ENCODE measurements around the gene AKAP13. TPM values are rescaled to one million over a fixed set of nuclear protein-coding genes. Genes with fewer than 3 reads are reported as not detected.
"Not testable (repeated sequence)": the region's sequence is repeated elsewhere in the genome, so short reads cannot be mapped to it uniquely, and the experiment has no call there.

Gene AKAP13
- polyA plus RNA-seq, 1 experiment = 15.5 TPM

DNA sequence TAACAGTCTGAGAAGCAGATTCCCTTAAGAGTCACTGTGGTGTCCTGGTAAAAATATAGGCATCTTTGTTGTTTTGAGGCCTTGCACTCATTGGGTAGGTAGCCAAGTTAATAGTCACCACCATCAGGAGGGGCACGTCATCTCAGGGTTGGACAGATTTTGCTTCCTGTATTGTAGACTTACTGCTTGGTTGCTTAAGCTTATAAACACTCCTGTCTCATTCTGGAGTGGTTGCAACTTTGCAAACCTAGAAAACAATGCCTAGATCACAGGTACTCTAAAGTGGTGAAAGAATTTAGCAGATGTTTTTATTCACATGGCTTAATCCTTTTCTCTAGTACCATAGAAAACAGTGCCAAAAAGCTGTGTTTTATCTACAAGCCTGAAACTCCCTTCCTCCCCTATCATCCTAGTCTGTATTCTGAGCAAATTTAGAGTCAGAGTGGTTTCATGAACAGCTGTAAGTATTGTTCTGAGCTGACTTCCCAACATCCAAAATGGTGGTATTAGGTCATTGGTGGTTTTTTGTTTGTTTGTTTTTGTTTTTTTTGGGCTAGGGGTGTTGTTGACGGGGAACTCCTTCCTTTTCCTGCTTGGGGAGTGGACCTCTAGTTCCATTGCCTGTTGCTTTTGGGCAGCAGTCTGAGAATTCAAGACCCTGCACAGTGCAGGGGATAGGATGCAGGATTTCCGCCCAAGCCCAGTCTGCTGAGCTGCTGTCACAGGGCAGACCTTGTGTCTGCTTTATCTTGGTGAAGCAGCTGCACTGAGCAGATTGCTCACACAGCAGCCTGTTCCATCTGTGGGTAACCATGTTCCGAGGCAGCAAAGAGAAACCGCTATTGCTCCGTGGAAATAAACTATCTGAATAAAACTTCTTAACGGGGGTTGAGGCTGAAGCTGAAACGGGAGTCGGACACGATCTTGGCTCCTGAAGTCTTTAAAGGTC is 202.0 kb downstream of the AKAP13 start:
- DNase-seq (ENCODE audit: low read depth, low spot score) = no peak
- ChIA-PET POLR2A (interaction anchor here (0.6 to 0.7 kb wide), 2 partner anchors 15 to 201 kb away, joined by 3 read pairs; no protein-coding TSS in a partner anchor), CTCF (interaction anchor here (0.7 kb wide), 1 partner anchor 77 kb away, joined by 4 read pairs; no protein-coding TSS in a partner anchor)
- TF ChIP-seq, protein P1, sequence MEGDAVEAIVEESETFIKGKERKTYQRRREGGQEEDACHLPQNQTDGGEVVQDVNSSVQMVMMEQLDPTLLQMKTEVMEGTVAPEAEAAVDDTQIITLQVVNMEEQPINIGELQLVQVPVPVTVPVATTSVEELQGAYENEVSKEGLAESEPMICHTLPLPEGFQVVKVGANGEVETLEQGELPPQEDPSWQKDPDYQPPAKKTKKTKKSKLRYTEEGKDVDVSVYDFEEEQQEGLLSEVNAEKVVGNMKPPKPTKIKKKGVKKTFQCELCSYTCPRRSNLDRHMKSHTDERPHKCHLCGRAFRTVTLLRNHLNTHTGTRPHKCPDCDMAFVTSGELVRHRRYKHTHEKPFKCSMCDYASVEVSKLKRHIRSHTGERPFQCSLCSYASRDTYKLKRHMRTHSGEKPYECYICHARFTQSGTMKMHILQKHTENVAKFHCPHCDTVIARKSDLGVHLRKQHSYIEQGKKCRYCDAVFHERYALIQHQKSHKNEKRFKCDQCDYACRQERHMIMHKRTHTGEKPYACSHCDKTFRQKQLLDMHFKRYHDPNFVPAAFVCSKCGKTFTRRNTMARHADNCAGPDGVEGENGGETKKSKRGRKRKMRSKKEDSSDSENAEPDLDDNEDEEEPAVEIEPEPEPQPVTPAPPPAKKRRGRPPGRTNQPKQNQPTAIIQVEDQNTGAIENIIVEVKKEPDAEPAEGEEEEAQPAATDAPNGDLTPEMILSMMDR (IDR thresholded peaks at IDR 0.05; ENCODE audit: low read depth, low read length) = no peak
- no peak overlapping the region for H3K27ac ChIP-seq (ENCODE audit: low read depth, low read length)
- H3K27me3 ChIP-seq (ENCODE audit: control insufficient read depth, insufficient read depth, low read length) = no peaks in the 10 kb centered on the region
- H3K4me3 ChIP-seq (ENCODE audit: low read depth, low read length) = no peak overlapping the region
- H3K9me3 ChIP-seq (ENCODE audit: control insufficient read depth, insufficient read depth, low read length) = no peaks in the 10 kb centered on the region

DNA sequence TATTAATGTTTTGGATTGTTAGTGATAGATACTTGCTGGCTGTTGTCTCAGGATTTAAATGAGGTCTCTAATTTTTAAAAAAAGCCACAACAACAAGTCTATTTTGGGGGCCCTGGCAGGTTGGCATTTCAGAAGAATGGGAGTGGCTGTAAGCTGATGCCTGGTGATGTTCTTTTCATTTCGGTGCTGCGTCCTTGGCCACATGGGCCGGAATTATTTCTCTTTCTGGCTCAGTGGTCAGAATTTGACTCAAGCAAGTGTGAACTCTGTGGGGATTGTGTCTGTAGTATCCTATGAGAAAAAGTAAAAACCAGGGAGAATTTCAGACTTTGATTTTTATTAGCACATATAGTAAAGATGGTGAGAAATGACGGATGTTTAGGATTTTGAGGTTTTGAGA is 203.0 kb downstream of the AKAP13 start:
- ChIA-PET POLR2A (no interaction called here), CTCF (no interaction called here)
- Histone ChIP-seq H3K4me3 (ENCODE audit: low read depth, low read length) (no peak overlapping the region), H3K9me3 (ENCODE audit: control insufficient read depth, insufficient read depth, low read length) (no peaks in the 10 kb centered on the region), H3K27me3 (ENCODE audit: control insufficient read depth, insufficient read depth, low read length) (no peaks in the 10 kb centered on the region), H3K27ac (ENCODE audit: low read depth, low read length) (no peak overlapping the region)
- no peak for DNase-seq (ENCODE audit: low read depth, low spot score)
- TF ChIP-seq, protein P1 (IDR thresholded peaks at IDR 0.05; ENCODE audit: low read depth, low read length) = no peak

DNA sequence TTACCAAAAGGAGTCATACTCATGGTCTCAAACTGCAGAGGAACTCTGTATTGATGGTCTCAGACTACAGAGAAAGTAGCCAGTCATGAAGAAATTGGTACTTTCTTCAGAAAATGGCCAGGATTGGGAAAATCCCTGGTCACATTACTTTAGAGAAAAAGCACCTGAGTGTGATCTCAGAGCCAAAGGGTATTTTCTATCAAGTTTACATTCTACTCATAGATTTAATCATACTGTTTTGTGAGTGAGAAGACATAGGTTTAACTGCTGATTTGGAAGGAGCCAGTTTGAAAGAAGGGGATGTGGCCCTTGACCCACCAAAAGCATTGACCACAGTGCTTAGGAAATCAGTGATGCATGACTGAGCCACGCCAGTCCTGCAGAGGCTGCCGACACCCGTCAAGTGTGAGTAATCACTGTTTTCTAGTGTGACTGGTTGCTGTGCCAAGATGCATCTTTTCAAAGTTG is 203.6 kb downstream of the AKAP13 start:
- no peak overlapping the region for H3K27ac ChIP-seq (ENCODE audit: low read depth, low read length)
- no peaks in the 10 kb centered on the region for H3K27me3 ChIP-seq (ENCODE audit: control insufficient read depth, insufficient read depth, low read length)
- ChIA-PET POLR2A (no interaction called here), CTCF (no interaction called here)
- DNase-seq (ENCODE audit: low read depth, low spot score) = no peak
- H3K4me3 ChIP-seq (ENCODE audit: low read depth, low read length) = no peak overlapping the region
- H3K9me3 ChIP-seq (ENCODE audit: control insufficient read depth, insufficient read depth, low read length) = no peaks in the 10 kb centered on the region
- TF ChIP-seq, protein P1 (IDR thresholded peaks at IDR 0.05; ENCODE audit: low read depth, low read length) = no peak

DNA sequence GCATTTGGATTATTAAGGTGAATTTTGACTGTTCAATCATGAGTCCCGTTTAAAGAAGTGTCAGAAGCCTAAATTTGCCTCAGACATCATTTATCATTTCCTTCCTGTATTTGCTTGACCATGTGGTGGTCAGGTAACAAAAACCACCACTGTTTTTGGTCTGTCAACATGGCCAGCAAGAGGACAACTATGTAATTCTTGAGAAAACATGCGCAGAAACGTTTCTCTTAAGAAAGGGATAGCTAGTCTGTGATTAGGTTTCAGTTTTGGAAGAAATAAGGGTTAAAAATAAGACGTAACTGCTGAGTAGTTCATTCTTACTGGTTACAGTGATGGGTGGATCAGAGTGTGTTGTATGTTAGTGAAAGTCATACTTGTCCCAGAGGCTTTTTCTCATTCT is 204.5 kb downstream of the AKAP13 start:
- TF ChIP-seq, protein P1 (IDR thresholded peaks at IDR 0.05; ENCODE audit: low read depth, low read length) = no peak
- no peak for DNase-seq (ENCODE audit: low read depth, low spot score)
- POLR2A ChIA-PET = no interaction called here
- CTCF ChIA-PET = no interaction called here
- Histone ChIP-seq H3K27ac (ENCODE audit: low read depth, low read length) (no peak overlapping the region), H3K27me3 (ENCODE audit: control insufficient read depth, insufficient read depth, low read length) (no peaks in the 10 kb centered on the region), H3K4me3 (ENCODE audit: low read depth, low read length) (no peak overlapping the region), H3K9me3 (ENCODE audit: control insufficient read depth, insufficient read depth, low read length) (no peaks in the 10 kb centered on the region)

DNA sequence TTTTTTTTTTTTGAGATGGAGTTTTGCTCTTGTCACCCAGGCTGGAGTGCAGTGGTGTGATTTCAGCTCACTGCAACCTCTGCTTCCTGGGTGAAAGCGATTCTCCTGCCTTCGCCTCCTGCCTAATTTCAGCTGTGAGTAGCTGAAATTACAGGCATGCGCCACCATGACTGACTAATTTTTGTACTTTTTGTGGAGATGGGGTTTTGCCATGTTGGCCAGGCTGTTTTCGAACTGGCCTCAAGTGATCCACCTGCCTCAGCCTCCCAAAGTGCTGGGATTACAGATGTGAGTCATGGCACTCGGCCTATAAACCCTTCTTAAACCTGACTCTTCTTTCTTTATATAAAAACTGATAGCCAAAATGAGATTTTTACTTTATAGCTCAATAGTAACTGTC is 205.8 kb downstream of the AKAP13 start:
- DNase-seq (ENCODE audit: low read depth, low spot score); H3K9me3 ChIP-seq (ENCODE audit: control insufficient read depth, insufficient read depth, low read length); H3K27ac ChIP-seq (ENCODE audit: low read depth, low read length); H3K4me3 ChIP-seq (ENCODE audit: low read depth, low read length); H3K27me3 ChIP-seq (ENCODE audit: control insufficient read depth, insufficient read depth, low read length); CTCF ChIA-PET: not testable (repeated sequence)
- POLR2A ChIA-PET = interaction anchor here (0.7 kb wide), 1 partner anchor 21 kb away, joined by 4 read pairs; no protein-coding TSS in a partner anchor

Measured in AG04450 (cell line).